ENCODE measurements around the gene SLC44A5.

SLC44A5 gene

GRCh38 chr1:75542818-75543570, 67.9 kb downstream of the SLC44A5 start:
- DNase-seq (ENCODE audit: low read depth) = no peak
- H3K4me3 ChIP-seq (ENCODE audit: low read depth, low read length) = no peak overlapping the region
- TF ChIP-seq MAX (IDR thresholded peaks at IDR 0.05; ENCODE audit: low read depth, low read length) = no peak
- no peak for TF ChIP-seq MYC (IDR thresholded peaks at IDR 0.05; ENCODE audit: low read depth, low read length)
- TF ChIP-seq POLR2A (IDR thresholded peaks at IDR 0.05; ENCODE audit: extremely low read depth, insufficient read length) = no peak
- TF ChIP-seq CTCF (IDR thresholded peaks at IDR 0.05; ENCODE audit: low read depth, low read length) = no peak

GRCh38 chr1:75539230-75540116, 71.4 kb downstream of the SLC44A5 start:
- no peak for DNase-seq (ENCODE audit: low read depth)
- TF ChIP-seq POLR2A (IDR thresholded peaks at IDR 0.05; ENCODE audit: extremely low read depth, insufficient read length) (no peak), MYC (IDR thresholded peaks at IDR 0.05; ENCODE audit: low read depth, low read length) (no peak), CTCF (IDR thresholded peaks at IDR 0.05; ENCODE audit: low read depth, low read length) (no peak), MAX (IDR thresholded peaks at IDR 0.05; ENCODE audit: low read depth, low read length) (no peak)
- no peak overlapping the region for H3K4me3 ChIP-seq (ENCODE audit: low read depth, low read length)

GRCh38 chr1:75533085-75533484, 77.8 kb downstream of the SLC44A5 start:
- no peak for DNase-seq (ENCODE audit: low read depth)
- H3K4me3 ChIP-seq (ENCODE audit: low read depth, low read length) = no peak overlapping the region
- no peak for TF ChIP-seq CTCF (IDR thresholded peaks at IDR 0.05; ENCODE audit: low read depth, low read length)
- TF ChIP-seq MYC (IDR thresholded peaks at IDR 0.05; ENCODE audit: low read depth, low read length) = no peak
- TF ChIP-seq MAX (IDR thresholded peaks at IDR 0.05; ENCODE audit: low read depth, low read length) = no peak
- TF ChIP-seq POLR2A (IDR thresholded peaks at IDR 0.05; ENCODE audit: extremely low read depth, insufficient read length) = no peak

- H3K4me3 ChIP-seq (ENCODE audit: low read depth, low read length) = no peak overlapping the region
- no peak for TF ChIP-seq POLR2A (IDR thresholded peaks at IDR 0.05; ENCODE audit: extremely low read depth, insufficient read length)
- no peak for TF ChIP-seq CTCF (IDR thresholded peaks at IDR 0.05; ENCODE audit: low read depth, low read length)
- TF ChIP-seq MYC (IDR thresholded peaks at IDR 0.05; ENCODE audit: low read depth, low read length) = no peak
- no peak for TF ChIP-seq MAX (IDR thresholded peaks at IDR 0.05; ENCODE audit: low read depth, low read length)
- no peak for DNase-seq (ENCODE audit: low read depth)
These were observed 79.3 kb downstream of the SLC44A5 start for GRCh38 chr1:75531570-75531969.

- no peak overlapping the region for H3K4me3 ChIP-seq (ENCODE audit: low read depth, low read length)
- DNase-seq (ENCODE audit: low read depth) = no peak
- TF ChIP-seq CTCF (IDR thresholded peaks at IDR 0.05; ENCODE audit: low read depth, low read length) = no peak
- no peak for TF ChIP-seq POLR2A (IDR thresholded peaks at IDR 0.05; ENCODE audit: extremely low read depth, insufficient read length)
- no peak for TF ChIP-seq MAX (IDR thresholded peaks at IDR 0.05; ENCODE audit: low read depth, low read length)
- no peak for TF ChIP-seq MYC (IDR thresholded peaks at IDR 0.05; ENCODE audit: low read depth, low read length)
These were observed 81.4 kb downstream of the SLC44A5 start for GRCh38 chr1:75529488-75529887.
